Adrenal gland (tissue), 12 donors: Measurements from ENCODE around the gene PRKAG3. TPM values are rescaled to one million over a fixed set of nuclear protein-coding genes. Genes with fewer than 3 reads are reported as not detected.

ENCODE experiments used
- DNase-seq, 7 donors: peaks; one replicate each; pipeline ENCODE4 v3.0.0-alpha.2; 2019 to 2020
- H3K27ac ChIP-seq, 5 donors: fragments of 200-600 bp; sonication (generic) in 4 of 5; 1 replicate in 3 of 5; 2 replicates in 2 of 5; pipeline versions ENCODE4 v1.5.1 to v1.8.0; 2016 to 2020; ENCODE audit warnings: mild to moderate bottlenecking in 1 of 5
- H3K27me3 ChIP-seq: fragments of 200-600 bp; 2 replicates; pipeline ENCODE4 v1.8.0; 2021
- H3K36me3 ChIP-seq, 2 donors: fragments of 200-600 bp; replicated peaks in 1 of 2; 1 replicate in 1 of 2; 2 replicates in 1 of 2; pipeline versions ENCODE4 v1.5.1 to v1.8.0; 2018 to 2022
- H3K4me1 ChIP-seq, 2 donors: fragments of 200-600 bp; replicated peaks in 1 of 2; 1 replicate in 1 of 2; 2 replicates in 1 of 2; pipeline versions ENCODE4 v1.5.1 to v1.8.0; 2018 to 2021
- H3K4me3 ChIP-seq, 4 donors: fragments of 200-600 bp; sonication (generic) in 3 of 4; one replicate each; pipeline ENCODE4 v1.5.1; 2016 to 2018
- H3K9me3 ChIP-seq, 3 donors: fragments of 200-600 bp; sonication (generic) in 1 of 3; replicated peaks in 1 of 3; 1 replicate in 2 of 3; 2 replicates in 1 of 3; pipeline versions ENCODE4 v1.5.1 to v1.8.0; 2016 to 2021
- POLR2A ChIP-seq, 2 donors: fragments of 450-650 bp; IDR thresholded peaks; one replicate each; pipeline ENCODE4 v1.6.1; 2017; ENCODE audit warnings: antibody characterized with exemption in 2 of 2, mild to moderate bottlenecking in 2 of 2, moderate library complexity in 1 of 2
- WGBS, 4 donors: extraction: QIAGEN DNeasy Blood & Tissue Kit in 2 of 4; methylation state at CpG; one replicate each; pipeline versions ENCODE4 v1.1.5 to v1.1.7; 2013 to 2017; 5-methylcytosine and 5-hydroxymethylcytosine counted together
- intact Hi-C, 2 donors: fragments of 100-400 bp; cut with DNase I; formaldehyde crosslinking; loops; one replicate each; pipeline versions ENCODE4 v1.14.1 to v1.15.0; 2022 to 2023
- polyA plus RNA-seq, 3 donors: library from polyadenylated mRNA; stranded (reverse); fragments of 200-250 nt in 2 of 3; fragments of 350-450 nt in 1 of 3; fragmentation: Illumina TruSeq in 1 of 3; extraction: RNeasy Lipid Tissue Mini Kit (QIAGEN cat#74804) in 1 of 3; gene quantifications; one replicate each; pipeline ENCODE4 v1.2.3, GENCODE V29; 2013 to 2014
- total RNA-seq, 9 donors: library from RNA; depleted of rRNA in 4 of 9; stranded (reverse); fragments of >200 nt in 4 of 9; fragments of 120-200 nt in 1 of 9; fragmentation: NEBNext Ultra II Directional in 1 of 9; extraction: Animal tissue kit (Norgen Biotek cat#: 25700) in 1 of 9; gene quantifications; one replicate each; pipeline versions ENCODE4 v1.1.0 to v1.2.4, GENCODE V29; 2013 to 2023
- TF ChIP-seq, protein P1 (sequence below), 6 experiments: fragments of 450-650 bp in 4 of 6; fragments of 200-600 bp in 2 of 6; sonication (generic) in 1 of 6; IDR thresholded peaks; 1 replicate in 5 of 6; 2 replicates in 1 of 6; pipeline versions ENCODE4 v1.5.1 to v1.8.0; 2016 to 2021; ENCODE audit warnings: antibody characterized with exemption in 6 of 6, mild to moderate bottlenecking in 2 of 6, moderate library complexity in 1 of 6
- donor health status: healthy with polysubstance abuse.
- donor health status: Bipolar disorder and iron deficiency.
- donor health status: DM: yes; HTN: yes; CAD: no.
- donor health status: DM: no; HTN: no; CAD: no.
- donor health status: DM: no; HTN: no; CAD: no.
- donor health status: DM: yes; HTN: yes; CAD: no.

The PRKAG3 gene
- total and polyA plus RNA-seq, 12 donors, result 0.20 TPM; not detected in 11

GRCh38 chr2:218832081-218832480 lies 478 bp upstream of the PRKAG3 start:
- H3K36me3 ChIP-seq, result no peaks in the 10 kb centered on the region
- intact Hi-C loops, result no loop called here
- TF ChIP-seq, protein P1, sequence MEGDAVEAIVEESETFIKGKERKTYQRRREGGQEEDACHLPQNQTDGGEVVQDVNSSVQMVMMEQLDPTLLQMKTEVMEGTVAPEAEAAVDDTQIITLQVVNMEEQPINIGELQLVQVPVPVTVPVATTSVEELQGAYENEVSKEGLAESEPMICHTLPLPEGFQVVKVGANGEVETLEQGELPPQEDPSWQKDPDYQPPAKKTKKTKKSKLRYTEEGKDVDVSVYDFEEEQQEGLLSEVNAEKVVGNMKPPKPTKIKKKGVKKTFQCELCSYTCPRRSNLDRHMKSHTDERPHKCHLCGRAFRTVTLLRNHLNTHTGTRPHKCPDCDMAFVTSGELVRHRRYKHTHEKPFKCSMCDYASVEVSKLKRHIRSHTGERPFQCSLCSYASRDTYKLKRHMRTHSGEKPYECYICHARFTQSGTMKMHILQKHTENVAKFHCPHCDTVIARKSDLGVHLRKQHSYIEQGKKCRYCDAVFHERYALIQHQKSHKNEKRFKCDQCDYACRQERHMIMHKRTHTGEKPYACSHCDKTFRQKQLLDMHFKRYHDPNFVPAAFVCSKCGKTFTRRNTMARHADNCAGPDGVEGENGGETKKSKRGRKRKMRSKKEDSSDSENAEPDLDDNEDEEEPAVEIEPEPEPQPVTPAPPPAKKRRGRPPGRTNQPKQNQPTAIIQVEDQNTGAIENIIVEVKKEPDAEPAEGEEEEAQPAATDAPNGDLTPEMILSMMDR (IDR thresholded peaks at IDR 0.05), result no peak
- no peaks in the 10 kb centered on the region for H3K9me3 ChIP-seq
- no peaks in the 10 kb centered on the region for H3K27me3 ChIP-seq
- no peak overlapping the region for H3K27ac ChIP-seq
- no peak overlapping the region for H3K4me3 ChIP-seq
- WGBS, 4 donors, result 78 to 100% (median 93%) methylated on average over 2 to 3 of the region's 3 CpGs
- no peaks in the 10 kb centered on the region for H3K4me1 ChIP-seq
- peak in 1 of 7 donors; percentile 34 for DNase-seq

- H3K4me3 ChIP-seq, result no peak overlapping the region
- 55 to 70% (median 64%) methylated on average over 2 to 3 of the region's 3 CpGs for WGBS, 4 donors
- DNase-seq, result peak in 1 of 7 donors; percentile 21
- H3K27me3 ChIP-seq, result no peaks in the 10 kb centered on the region
- no peaks in the 10 kb centered on the region for H3K4me1 ChIP-seq
- no peaks in the 10 kb centered on the region for H3K9me3 ChIP-seq
- no peak for TF ChIP-seq POLR2A (IDR thresholded peaks at IDR 0.05)
- TF ChIP-seq, protein P1 (IDR thresholded peaks at IDR 0.05), result no peak
- H3K27ac ChIP-seq, result no peak overlapping the region
- H3K36me3 ChIP-seq, result no peaks in the 10 kb centered on the region
- intact Hi-C loops, result no loop called here
Observed at GRCh38 chr2:218830526-218831306, 887 bp downstream of the PRKAG3 start.

GRCh38 chr2:218829868-218830451 lies 1.6 kb downstream of the PRKAG3 start:
- intact Hi-C loops, result no loop called here
- Histone ChIP-seq H3K36me3 (no peaks in the 10 kb centered on the region), H3K4me1 (no peaks in the 10 kb centered on the region), H3K4me3 (no peak overlapping the region), H3K27me3 (no peaks in the 10 kb centered on the region), H3K27ac (no peak overlapping the region), H3K9me3 (no peaks in the 10 kb centered on the region)
- WGBS, 4 donors, result 55 to 83% (median 80%) methylated on average over 3 to 17 of the region's 17 CpGs
- peak in 1 of 7 donors; percentile 29 for DNase-seq
- TF ChIP-seq POLR2A (IDR thresholded peaks at IDR 0.05), result no peak
- TF ChIP-seq, protein P1 (IDR thresholded peaks at IDR 0.05), result no peak

- no peaks in the 10 kb centered on the region for H3K9me3 ChIP-seq
- TF ChIP-seq, protein P1 (IDR thresholded peaks at IDR 0.05), result no peak
- no peak for TF ChIP-seq POLR2A (IDR thresholded peaks at IDR 0.05)
- WGBS, 4 donors, result 77 to 95% (median 86%) methylated on average over 4 of the region's 4 CpGs
- no peaks in the 10 kb centered on the region for H3K27me3 ChIP-seq
- H3K4me3 ChIP-seq, result no peak overlapping the region
- no peak overlapping the region for H3K27ac ChIP-seq
- intact Hi-C loops, result no loop called here
- no peaks in the 10 kb centered on the region for H3K36me3 ChIP-seq
- DNase-seq, result no peak
- no peaks in the 10 kb centered on the region for H3K4me1 ChIP-seq
Observed at GRCh38 chr2:218828477-218828778, 3.2 kb downstream of the PRKAG3 start.
